Esophagus squamous epithelium (tissue), 5 donors: ENCODE data around the gene PLXDC2. TPM values are rescaled to one million over a fixed set of nuclear protein-coding genes. Genes with fewer than 3 reads are reported as not detected.

Experiments used
- DNase-seq: peaks from one replicate; lab custom pipeline; 2025; lab: John Stamatoyannopoulos, UW
- H3K27ac ChIP-seq, 4 donors: fragments of 200-600 bp; sonication (generic); one replicate each; pipeline ENCODE4 v1.5.1; 2016 to 2019; ENCODE audit warnings: mild to moderate bottlenecking in 1 of 4
- H3K27me3 ChIP-seq, 4 donors: fragments of 200-600 bp; sonication (generic); 1 replicate in 3 of 4; 2 replicates in 1 of 4; pipeline versions ENCODE4 v1.5.1 to v1.6.0; 2017 to 2021; ENCODE audit warnings: antibody characterized with exemption in 1 of 4
- H3K36me3 ChIP-seq, 3 donors: fragments of 200-600 bp; sonication (generic); one replicate each; pipeline ENCODE4 v1.5.1; 2016 to 2019
- H3K4me1 ChIP-seq, 3 donors: fragments of 200-600 bp; sonication (generic); one replicate each; pipeline ENCODE4 v1.5.1; 2017 to 2019
- H3K4me3 ChIP-seq, 4 donors: fragments of 200-600 bp; sonication (generic); 1 replicate in 3 of 4; 2 replicates in 1 of 4; pipeline ENCODE4 v1.5.1; 2016 to 2019; ENCODE audit warnings: mild to moderate bottlenecking in 2 of 4, moderate library complexity in 1 of 4
- H3K9me3 ChIP-seq, 3 donors: fragments of 200-600 bp; sonication (generic); one replicate each; pipeline ENCODE4 v1.5.1; 2016 to 2019
- CTCF ChIP-seq, 6 experiments: fragments of 450-650 bp in 4 of 6; fragments of 200-600 bp in 2 of 6; sonication (generic) in 2 of 6; IDR thresholded peaks; one replicate each; pipeline ENCODE4 v1.5.1; 2016 to 2019; ENCODE audit warnings: antibody characterized with exemption in 6 of 6, mild to moderate bottlenecking in 4 of 6, moderate library complexity in 4 of 6
- POLR2A ChIP-seq, 4 donors: fragments of 450-650 bp; IDR thresholded peaks; one replicate each; pipeline ENCODE4 v1.6.1; 2017; ENCODE audit warnings: antibody characterized with exemption in 4 of 4, mild to moderate bottlenecking in 4 of 4, moderate library complexity in 3 of 4
- WGBS, 2 donors: methylation state at CpG; one replicate each; pipeline ENCODE4 v1.1.5; 2018; 5-methylcytosine and 5-hydroxymethylcytosine counted together
- intact Hi-C: fragments of 100-400 bp; cut with DNase I; formaldehyde crosslinking; loops from one replicate; pipeline ENCODE4 v1.15.0; 2022
- total RNA-seq, 4 donors: library from RNA; depleted of rRNA; stranded (reverse); fragments of >200 nt; gene quantifications; one replicate each; pipeline ENCODE4 v1.1.0, GENCODE V29; 2016
- donor health status: DM: yes; HTN: yes; CAD: no.

The PLXDC2 gene
- total RNA-seq, 4 donors from 2014 or later = 22.4 to 50.4 (median 36.9) TPM

- DNase-seq = no peak
Measured at GRCh38 chr10:19777806-19778205, 38.4 kb upstream of the PLXDC2 start.

GRCh38 chr10:19778996-19779395 is 37.2 kb upstream of the PLXDC2 start:
- H3K9me3 ChIP-seq = no peaks in the 10 kb centered on the region
- H3K27ac ChIP-seq = no peak overlapping the region
- H3K4me3 ChIP-seq = no peak overlapping the region
- no peaks in the 10 kb centered on the region for H3K27me3 ChIP-seq
- no peak for DNase-seq
- H3K4me1 ChIP-seq = no peaks in the 10 kb centered on the region
- 33 to 50% methylated on average over 2 of the region's 2 CpGs for WGBS, 2 donors
- TF ChIP-seq CTCF (IDR thresholded peaks at IDR 0.05) (no peak), POLR2A (IDR thresholded peaks at IDR 0.05) (no peak)
- intact Hi-C loops = no loop called here
- H3K36me3 ChIP-seq = no peaks in the 10 kb centered on the region

More at GRCh38 chr10:19777806-19778205, 38.4 kb upstream of the PLXDC2 start:
- no peaks in the 10 kb centered on the region for H3K36me3 ChIP-seq
- intact Hi-C loops = no loop called here
- no peaks in the 10 kb centered on the region for H3K9me3 ChIP-seq
- H3K4me3 ChIP-seq = no peak overlapping the region
- no peak for TF ChIP-seq POLR2A (IDR thresholded peaks at IDR 0.05)
- no peak for TF ChIP-seq CTCF (IDR thresholded peaks at IDR 0.05)
- 15 to 30% methylated on average over 2 of the region's 2 CpGs for WGBS, 2 donors
- no peaks in the 10 kb centered on the region for H3K27me3 ChIP-seq
- no peaks in the 10 kb centered on the region for H3K4me1 ChIP-seq
- H3K27ac ChIP-seq = no peak overlapping the region

- no peaks in the 10 kb centered on the region for H3K27me3 ChIP-seq
- WGBS, 2 donors = 57 to 61% methylated on average over 6 of the region's 6 CpGs
- no peaks in the 10 kb centered on the region for H3K36me3 ChIP-seq
- H3K4me3 ChIP-seq = no peak overlapping the region
- intact Hi-C loops = no loop called here
- DNase-seq = no peak
- no peak overlapping the region for H3K27ac ChIP-seq
- TF ChIP-seq CTCF (IDR thresholded peaks at IDR 0.05) = no peak
- no peak for TF ChIP-seq POLR2A (IDR thresholded peaks at IDR 0.05)
- H3K9me3 ChIP-seq = no peaks in the 10 kb centered on the region
- no peaks in the 10 kb centered on the region for H3K4me1 ChIP-seq
Measured at GRCh38 chr10:19782430-19783089, 33.7 kb upstream of the PLXDC2 start.

- 91 to 93% methylated on average over 4 of the region's 4 CpGs for WGBS, 2 donors
- intact Hi-C loops = no loop called here
- no peak overlapping the region for H3K27ac ChIP-seq
- H3K27me3 ChIP-seq = no peaks in the 10 kb centered on the region
- no peak for DNase-seq
- no peak for TF ChIP-seq CTCF (IDR thresholded peaks at IDR 0.05)
- TF ChIP-seq POLR2A (IDR thresholded peaks at IDR 0.05) = no peak
- no peaks in the 10 kb centered on the region for H3K36me3 ChIP-seq
- H3K4me1 ChIP-seq = no peaks in the 10 kb centered on the region
- no peaks in the 10 kb centered on the region for H3K9me3 ChIP-seq
- no peak overlapping the region for H3K4me3 ChIP-seq
Measured at GRCh38 chr10:19783721-19784120, 32.5 kb upstream of the PLXDC2 start.

GRCh38 chr10:19785366-19785765 is 30.9 kb upstream of the PLXDC2 start:
- 40 to 45% methylated on average over 3 of the region's 3 CpGs for WGBS, 2 donors
- Histone ChIP-seq H3K36me3 (no peaks in the 10 kb centered on the region), H3K27me3 (no peaks in the 10 kb centered on the region), H3K4me3 (no peak overlapping the region), H3K4me1 (peaks cover 0 to 15% (median 0%) of the 10 kb centered on the region in 3 donors), H3K27ac (no peak overlapping the region), H3K9me3 (no peaks in the 10 kb centered on the region)
- TF ChIP-seq CTCF (IDR thresholded peaks at IDR 0.05) = no peak
- no peak for TF ChIP-seq POLR2A (IDR thresholded peaks at IDR 0.05)
- intact Hi-C loops = no loop called here
- DNase-seq = no peak
